ENCODE results near the gene C1R. TPM values are rescaled to one million over a fixed set of nuclear protein-coding genes. Genes with fewer than 3 reads are reported as not detected.

C1R gene
- total RNA-seq, result 76.2 TPM

DNA sequence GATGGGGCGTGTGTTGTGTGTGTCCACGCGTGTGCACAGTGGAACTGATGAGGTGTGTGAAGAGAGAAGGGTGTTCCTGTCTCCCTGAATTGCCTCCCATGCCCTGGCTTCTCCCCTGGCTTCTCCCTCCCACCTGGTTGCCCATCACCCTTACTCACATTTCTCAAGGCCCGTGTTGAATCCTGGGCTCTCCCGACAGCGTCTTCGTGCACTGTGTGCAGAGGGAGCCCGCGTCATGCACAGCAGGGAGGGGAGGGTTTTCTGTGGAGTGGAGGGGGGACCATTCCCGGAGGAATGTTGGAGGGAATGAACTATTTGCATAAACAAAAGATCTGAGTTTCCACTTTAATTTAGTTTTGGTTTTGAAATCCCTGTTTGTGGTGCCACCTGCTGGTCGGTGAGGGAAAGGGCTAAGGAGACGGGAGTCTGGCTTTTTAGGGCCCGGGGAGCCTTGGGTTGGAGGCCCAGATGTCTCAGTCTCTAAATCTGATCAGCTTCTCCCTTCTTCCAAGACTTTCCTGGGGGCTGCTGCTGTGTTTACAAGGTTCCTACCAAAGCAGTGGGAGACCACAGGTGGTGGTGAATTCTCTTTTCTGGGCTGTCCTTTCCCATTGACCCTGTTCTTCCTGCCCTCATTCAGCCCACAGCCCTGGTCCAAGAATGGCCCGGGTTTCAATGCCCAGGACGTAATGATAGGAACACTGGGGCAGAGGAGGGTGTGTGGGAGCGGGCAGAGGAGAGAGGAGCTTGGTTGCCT lies at the start of gene C1R:
Gene C1R, minus strand, starts transcription at position 217 of the 757 bp plus-strand sequence. Its CDS starts 57 bp downstream, at position 160.
- peak; percentile 38 for ATAC-seq

DNA sequence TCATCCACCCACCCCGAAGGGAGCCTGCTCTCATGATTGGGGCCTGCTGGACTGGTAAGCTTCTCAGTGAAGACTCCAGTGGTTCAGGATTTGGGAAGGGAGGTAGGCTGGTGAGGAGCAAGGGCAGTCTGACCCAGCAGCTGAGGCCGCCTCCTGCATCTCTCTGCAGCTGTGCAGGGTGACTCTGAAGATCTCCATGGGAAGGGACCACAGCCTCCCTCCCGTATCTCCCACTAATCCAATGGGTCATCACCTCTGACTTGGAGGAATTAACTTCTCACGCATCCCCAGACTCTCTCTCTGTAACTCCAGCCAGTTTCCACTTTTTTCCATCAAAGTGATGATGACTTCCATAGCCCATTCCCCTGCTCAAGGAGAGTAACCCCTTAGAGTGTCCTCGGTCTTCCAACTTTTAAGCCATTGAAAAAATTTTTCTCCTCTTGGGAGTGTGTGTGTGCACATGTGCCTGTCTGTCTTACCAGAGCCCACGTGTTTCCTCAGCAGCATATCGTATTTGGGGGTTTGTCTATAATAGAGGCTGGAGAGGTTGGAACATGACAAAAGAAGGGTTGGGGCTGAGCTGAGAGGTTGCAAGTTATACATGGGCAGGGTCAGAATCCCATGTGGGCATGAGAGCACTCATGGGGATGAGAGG lies 49.2 kb upstream of the C1R start:
- no peak for ATAC-seq

DNA sequence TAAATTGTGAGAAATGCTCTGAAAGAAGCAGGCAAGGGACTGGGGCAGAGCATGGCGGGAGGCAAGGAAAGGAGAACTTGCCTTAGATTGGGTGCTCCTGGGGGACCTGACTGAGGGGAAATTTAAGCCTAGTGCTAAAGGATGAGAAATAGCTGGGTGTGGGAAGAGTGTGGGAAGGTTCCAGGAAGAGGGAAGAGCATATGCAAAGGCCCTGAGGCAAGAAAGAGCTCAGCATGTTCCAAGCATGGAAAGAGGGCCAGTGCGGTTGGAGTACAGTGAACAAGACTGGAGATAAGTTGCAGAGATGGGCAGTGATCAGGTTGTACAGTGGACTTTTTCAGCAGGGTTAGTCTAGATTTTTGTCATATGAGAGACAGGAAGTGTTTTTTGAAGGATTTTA lies 47.0 kb upstream of the C1R start:
- ATAC-seq, result no peak

DNA sequence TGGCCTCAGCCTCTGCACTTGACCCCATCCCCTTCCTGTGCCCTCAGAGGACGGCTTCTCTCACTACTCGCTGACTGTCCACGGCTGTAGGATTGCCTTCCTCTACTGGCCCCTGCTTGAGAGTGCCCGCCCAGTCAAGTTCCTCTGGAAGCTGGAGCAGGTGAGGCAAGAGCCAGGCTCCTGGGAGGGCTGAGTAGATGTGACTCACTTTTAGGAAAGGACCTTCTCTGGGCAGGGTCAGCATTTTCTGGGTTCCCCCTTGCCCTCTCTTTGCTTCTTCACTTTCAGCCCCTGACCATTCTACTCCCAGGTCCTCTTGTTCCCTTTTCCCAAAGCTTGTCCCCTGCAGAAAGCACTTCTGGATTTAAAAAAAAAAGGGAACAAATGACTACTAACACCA lies 45.7 kb upstream of the C1R start:
- no peak for ATAC-seq

DNA sequence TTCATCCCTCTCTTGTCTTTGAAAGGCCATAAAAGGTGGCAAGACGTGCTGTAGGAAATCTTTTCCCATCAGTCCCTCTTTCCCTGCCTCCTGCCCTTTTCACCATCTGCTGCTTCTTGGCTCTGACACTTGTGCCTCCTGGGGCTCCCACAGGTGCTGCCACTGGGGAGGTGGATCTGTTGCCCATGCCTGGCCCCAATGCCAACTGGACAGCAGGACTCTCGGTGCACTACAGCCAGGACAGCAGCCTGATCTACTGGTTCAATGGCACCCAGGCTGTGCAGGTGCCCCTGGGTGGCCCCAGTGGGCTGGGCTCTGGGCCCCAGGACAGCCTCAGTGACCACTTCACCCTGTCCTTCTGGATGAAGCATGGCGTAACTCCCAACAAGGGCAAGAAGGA lies 44.4 kb upstream of the C1R start:
- ATAC-seq, result no peak

DNA sequence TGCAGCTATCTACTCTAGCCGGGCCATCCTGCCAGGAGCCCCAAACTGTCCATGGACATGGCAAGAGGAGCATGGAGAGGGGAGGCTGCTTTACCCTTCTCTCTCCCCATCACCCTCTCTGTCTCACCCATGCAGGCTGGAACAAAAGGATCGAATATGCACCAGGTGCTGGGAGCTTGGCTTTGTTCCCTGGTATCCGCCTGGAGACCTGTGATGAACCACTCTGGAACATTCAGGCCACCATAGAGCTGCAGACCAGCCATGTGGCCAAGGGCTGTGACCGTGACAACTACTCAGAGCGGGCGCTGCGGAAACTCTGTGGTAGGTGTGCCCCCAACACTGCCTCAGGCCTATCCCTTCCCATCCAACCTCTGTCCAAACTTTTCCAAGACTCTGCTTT lies 43.8 kb upstream of the C1R start:
- no peak for ATAC-seq

DNA sequence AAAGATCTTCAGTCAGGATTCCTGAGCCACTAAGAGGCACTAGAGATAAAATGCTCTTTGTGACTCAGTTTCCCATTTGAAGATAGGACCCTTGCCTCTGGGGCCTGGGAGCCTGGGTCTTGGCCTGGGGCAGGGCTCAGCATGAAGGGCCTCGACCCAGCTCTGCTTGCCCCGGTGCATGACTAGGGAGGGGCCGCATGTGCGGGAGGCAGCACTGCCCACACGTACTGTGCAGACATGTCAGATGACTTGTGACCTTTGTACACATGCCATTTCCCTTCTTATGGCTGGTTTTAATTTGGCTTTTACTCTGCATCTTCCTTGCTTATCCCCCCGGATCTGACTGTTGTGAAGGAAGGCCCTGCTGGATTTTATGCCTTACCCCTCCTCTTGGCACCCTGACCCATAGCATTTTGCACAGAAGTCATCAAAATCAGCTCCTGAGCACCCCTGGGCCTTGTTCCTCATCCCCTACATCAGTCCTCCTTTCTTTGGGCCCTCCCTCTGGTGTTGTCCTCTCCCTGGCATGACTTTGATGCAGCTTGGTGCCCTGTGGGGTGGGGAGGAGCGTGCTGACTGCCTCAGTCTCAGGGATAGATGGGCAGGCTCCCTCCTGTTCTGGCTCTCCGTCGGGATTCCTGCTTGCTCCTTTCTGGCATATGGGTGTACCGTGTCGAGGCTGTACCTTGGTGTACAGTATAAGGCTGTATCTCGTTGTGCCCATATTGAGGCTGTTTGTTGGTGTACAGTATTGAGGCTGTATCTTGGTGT lies 42.3 kb upstream of the C1R start:
- ATAC-seq, result no peak

DNA sequence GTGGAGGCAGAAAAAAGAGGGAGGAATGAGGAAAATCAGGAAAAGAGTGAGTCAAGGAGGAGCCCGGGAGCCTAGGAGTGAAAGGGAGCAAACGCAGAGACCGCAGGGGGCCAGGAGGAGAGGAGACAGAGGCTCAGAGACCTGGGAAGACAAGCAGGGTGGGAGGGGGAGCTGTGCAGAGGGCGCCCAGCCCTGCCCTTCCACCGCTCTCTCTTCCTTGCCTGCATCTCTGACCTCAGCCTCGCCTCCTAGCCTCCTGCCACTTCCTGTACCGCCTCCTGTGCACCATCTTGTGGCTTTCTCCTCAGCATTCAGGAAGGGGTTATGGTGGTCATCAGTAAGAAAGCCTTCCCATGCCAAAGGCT lies 39.2 kb upstream of the C1R start:
- ATAC-seq, result no peak

DNA sequence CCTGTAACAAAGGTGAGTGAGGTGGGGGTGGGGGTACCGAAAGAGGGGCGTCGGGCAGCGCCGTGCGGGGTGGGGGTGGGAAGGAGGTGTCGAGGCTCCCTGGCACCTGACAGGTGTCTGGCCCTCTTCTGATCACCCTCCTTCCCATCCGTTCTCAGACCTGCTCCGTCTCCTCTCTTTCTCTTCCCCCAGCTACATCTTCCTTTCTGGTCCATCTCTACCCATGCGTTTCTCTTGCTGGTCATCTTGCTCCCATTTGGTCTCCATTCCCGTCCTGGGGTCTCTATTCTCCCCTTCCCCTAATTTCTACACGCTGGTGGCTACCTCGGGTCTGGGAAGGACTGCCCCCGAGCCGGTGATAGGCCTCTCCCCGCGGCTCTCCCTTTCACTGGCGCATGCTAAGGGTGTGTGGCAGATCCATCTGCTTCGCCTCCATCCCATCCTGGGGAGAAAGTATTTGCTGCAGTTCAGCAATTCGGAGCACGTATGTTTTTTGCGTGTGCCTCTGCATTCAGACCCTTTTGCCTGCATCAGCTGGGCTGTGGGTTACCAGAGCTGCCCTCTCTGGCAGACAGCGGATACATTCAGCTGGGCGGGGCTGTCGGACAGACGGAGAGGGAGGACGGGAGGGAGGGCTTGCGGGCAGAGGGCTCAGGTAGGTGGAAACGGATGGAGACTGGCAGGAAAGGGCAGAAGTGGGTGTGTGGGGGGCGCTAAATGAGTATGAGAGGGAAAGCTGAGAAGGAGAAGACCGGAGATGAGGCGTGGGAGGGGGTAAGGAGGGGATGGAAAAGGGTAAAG lies 38.7 kb upstream of the C1R start:
- peak; percentile 30 for ATAC-seq

DNA sequence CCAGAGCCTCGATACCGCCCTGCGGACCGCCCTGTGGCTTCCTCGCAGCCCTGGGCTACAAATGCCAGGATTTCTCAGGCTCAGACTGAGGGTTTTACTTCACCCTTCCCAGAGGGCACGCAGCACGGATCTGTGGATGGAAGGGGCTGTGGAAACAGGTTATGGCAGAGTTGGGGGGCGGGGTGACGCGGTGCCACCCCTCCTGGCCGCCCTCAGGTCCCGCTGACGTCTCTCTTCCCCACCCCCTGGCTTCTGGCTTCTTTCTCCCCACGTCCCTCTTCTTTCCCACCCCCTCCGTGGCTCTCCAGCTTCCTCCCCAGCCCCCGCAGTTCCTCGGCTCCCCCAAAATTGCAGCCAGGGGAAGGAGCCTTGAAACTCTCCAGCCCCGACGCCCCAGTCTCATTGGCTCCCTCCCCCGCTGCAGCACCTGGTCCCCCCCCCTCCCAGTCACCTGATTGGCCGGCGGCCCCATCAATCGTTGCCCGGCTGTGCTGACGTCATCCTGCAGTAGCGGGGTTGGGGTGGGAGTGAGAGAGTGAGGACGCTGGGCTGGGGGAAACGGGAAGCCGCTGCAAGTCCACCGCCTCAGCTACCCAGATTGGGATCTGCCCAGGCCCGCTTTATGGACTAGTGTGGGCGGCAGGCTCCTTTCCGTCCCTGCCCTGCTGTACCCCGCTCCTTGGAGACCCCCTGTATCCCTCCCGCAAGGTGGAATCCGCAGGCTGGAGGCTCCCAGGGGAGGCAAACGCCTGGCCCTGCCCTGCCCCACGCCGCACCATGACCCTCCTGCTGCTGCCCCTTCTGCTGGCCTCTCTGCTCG lies 37.8 kb upstream of the C1R start, which contains the start of gene CLSTN3:
Gene CLSTN3, plus strand, starts transcription at position 500 of the 820 bp plus-strand sequence. Its CDS starts 278 bp downstream, at position 778.
- ATAC-seq, result peak; percentile 71

DNA sequence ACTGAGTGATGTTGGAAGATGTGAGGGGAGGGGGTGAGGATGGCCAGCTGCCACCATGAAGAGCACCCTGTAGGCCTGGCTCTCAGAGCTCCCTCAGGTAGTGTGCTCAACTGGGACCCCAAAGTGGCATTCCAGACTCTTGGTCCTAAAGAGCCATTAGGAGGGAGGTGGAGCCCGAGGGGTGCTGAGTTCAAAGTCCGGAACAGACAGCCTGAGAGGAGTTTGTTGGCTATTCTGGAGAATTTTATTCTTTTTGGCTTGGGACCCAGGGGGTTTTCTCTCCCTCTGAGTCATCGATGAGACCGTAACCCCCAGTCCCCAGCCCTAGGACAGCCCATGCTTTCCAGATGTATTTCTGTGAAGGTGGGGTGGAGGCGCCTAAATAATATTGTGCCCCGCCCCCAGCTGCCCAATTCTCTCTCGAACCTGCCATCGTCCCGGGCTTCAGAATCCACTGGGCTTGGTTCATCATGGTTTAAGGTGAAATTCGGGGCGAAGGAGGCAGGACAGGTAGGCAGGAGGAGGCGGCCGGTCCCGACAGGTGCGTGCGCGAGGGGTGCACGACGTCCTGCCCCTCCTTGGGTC lies 37.1 kb upstream of the C1R start:
- ATAC-seq, result no peak

DNA sequence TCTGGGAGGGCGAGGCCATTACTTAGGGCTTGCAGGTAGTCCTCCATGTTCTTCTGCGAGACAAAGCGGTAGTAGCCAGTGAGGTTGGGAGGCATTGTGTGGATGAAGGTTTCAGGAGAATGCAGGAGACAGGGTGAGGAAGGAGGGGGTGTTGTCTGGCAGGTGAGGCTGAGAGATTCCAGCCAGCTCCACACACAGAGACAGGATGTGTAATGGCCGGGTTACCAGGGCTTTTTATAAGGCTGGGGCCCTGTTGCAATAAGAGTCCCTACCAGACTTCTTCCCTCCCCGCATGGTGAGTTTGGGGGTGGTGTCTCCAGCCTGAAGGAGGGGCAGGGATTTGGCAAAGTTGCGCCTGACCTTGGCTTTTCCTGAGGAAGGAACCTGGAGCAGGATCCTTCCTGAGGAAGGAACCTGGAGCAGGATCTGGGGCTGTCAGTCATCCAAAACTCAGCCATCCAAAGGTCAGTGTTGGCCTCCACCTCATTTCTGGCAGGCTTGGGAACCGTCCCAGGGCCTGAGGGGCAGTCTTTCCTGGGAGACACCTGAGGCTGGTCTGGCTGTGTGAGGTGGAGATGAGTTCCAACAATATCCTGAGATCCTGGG lies 36.5 kb upstream of the C1R start, which contains the start of gene RBP5:
Gene RBP5, minus strand, starts transcription at position 209 of the 606 bp plus-strand sequence. Its CDS starts 114 bp downstream, at position 95.
- ATAC-seq, result no peak

DNA sequence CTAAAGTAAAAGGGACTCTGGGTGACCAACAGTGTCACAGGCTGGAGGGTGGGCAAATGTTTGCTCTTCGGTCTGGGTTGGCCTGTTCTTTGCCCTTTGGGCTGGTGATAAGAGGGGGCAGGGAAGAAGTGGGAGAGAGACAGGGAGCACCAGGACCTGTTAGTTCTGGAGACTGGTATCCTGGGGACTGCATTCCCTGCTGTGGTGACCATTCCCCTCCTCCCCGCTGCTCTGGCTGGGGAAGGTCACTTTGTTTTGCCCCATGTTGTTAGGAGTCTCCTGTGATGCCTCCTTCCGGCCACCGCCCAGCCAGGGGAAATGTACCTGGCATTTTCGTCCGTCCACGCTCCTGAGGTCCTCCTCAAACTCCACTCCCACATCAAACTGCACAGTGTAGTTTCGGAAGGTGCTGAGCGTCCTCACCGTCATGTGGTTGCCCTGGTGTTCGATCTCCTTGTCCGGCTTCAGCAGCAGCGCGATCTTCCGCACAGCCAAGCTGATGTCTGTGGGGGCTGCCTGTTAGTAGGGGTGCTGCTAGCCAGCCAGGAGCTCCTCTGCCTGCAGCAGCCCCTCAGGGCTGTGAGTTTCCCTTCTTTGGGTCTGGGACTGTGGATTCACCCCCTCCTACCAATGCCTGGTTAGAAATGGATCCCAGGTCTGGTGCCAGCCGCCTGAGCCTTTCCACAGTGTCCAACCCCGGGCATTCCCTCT lies 35.8 kb upstream of the C1R start:
- no peak for ATAC-seq

DNA sequence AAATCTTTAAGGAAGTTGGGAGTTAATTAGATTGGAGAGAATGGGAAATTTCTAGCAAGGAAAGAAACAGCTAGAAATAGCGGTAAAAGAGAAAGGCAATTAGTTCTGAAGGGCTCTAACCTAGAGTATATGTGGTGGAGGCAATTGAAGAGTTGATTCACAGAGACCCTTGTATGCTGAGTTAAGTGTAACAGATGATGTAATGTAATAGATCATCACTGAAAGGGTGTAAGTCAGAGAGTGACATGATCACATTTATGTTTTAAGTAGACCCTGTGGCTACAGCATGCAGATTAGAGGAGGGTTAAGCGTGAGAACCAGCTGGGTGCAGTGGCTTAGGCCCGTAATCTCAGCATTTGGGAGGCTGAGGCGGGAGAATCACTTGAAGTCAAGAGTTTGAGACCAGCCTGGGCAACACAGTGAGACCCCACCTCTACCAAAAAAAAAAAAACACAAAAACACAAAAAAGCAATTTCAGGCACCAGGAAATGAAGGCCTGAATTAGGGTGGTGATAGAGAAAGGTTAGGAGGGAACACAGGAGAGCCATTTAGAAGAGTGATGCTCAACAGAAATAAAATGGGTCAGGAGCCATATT lies 33.5 kb upstream of the C1R start:
- no peak for ATAC-seq

DNA sequence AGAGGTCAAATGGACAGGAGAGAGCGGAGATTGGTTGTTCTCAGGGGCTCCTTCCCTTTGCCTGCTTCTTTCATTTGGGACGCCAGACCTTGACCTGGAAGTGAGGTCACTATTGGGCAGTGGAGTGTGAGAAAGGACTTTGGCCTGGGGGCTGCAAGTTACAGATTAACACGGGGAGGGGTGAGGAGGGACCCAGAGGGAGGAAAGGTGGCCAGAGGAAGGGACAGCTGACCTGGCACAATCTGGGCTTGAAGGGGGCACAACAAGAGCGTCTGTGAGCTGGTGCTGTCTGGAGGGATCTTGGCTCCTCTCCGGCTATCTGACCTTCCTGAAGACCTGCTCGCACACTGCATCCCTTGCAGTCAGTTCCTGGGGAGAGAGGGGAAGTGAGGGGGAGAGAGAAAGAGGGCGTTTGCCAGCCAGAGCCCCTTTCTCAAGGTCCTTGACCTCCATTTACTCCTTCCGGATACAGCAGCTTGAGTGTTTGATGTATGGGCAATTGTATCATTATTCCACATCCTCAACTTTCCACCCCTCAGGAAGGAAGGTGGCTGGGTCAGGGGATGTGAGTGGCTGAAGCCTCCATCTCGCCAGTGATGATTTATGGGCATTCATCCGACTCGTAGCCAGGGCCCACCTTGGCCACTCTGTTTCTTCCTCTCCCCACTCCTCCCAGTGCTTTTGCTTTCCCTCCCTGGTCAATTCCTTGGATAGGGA lies 31.7 kb upstream of the C1R start:
- ATAC-seq, result no peak

DNA sequence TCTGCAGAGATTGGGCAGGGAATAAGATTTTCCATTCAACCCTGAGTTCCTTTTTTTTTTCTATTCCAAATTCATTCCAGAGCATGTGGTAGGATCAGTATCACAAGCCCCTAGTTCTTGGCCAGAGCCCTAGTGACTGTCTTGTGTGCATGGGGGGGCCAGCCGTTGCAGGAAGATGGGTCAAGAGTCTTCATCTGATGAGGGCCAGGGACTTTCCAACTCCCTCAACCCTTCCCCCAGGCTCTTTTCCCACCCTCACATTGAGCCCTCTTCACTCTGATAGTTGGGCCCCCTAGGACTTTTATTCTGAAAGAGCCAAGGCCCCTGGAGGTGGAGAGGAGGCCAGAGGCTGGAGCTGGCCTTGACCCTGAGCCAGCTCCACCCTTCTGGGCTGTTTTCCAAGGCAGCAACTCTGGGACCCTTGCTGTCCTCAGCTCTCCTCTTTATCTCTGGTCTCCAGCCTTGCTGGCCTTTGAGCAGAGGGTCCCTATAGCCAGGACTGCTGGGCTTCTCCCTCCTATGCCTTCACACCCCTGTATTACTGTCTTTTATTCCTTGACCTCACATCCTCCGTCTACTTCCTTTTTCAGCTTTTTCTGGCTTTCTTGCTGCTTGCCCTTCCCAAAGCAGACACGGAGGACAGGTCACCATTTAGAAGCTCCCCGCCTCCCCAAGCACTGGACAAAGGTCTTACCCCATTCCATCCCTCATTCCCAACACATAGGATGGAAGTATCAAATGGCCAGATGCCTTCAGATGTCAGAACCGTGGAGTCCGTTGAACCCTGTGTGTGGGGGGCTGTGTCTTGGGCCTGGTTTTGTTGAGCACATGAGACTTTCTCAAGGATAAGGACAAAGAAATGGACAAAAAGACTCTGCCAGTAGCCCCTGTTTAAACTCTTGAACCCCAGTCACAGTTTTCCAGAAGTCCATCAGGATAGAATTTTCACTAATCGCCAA lies 30.8 kb upstream of the C1R start:
- ATAC-seq, result no peak

DNA sequence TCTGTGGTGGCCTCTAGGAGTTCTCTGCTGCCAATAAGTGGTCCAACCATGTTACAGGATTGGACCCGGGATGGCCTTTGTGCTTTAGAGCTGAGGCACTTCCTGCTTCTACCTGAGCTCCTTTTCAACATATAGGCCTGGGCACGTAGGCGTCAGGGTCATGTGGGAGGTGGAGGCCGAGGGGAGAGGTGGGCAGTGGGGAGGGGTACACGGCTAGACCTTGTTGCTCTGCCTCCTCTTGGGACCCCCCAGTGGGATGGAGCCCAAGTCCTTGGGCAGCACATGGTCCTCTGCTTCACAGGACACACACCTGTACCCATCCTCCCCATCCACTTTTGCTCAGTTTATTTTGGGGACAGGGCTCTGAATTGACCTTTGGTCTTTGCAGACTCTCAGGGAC lies 29.1 kb upstream of the C1R start:
- ATAC-seq, result no peak

DNA sequence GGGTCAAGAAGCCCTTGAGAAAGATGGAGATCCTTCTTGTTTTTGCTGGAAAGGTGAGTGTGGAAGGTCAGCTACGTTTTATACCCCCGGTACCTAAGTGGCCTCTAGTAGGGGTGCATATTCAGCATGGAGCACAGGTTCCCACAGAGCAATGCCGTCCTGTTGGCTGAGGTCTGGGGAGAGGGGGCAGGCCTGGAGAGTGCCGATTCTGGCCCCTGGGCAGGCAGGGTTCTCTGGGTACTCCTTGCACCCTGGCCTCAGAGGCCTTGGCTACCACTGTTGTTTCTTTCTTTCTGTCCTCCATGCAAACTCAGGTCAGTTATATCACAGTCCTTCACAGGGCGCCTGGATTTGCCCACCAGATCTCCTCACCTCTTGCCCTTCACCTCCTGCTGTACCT lies 27.9 kb upstream of the C1R start:
- no peak for ATAC-seq

Data from esophagus mucosa (tissue), 1 donor.